ENCODE data around the gene CUTA. TPM values are rescaled to one million over a fixed set of nuclear protein-coding genes. Genes with fewer than 3 reads are reported as not detected.

The CUTA gene
- total and polyA plus RNA-seq, 2 of the 13 experiments (the other 11 are each of a cell fraction or from before 2014, with no cell fraction given): 170 to 180 TPM

GRCh38 chr6:33433544-33434191, 15.8 kb upstream of the CUTA start (continued):
- TF ChIP-seq NR0B2 (CRISPR knock-in tag; IDR thresholded peaks at IDR 0.05): no peak
- TF ChIP-seq ZNF225 (CRISPR knock-in tag; IDR thresholded peaks at IDR 0.05): no peak
- no peak for TF ChIP-seq ZEB1 (IDR thresholded peaks at IDR 0.05; ENCODE audit: insufficient replicate concordance, low read depth)
- TF ChIP-seq ZSCAN5A (CRISPR knock-in tag; IDR thresholded peaks at IDR 0.05; ENCODE audit: borderline replicate concordance): no peak
- TF ChIP-seq ZNF280D (CRISPR knock-in tag; IDR thresholded peaks at IDR 0.05): no peak
- TF ChIP-seq ZNF431 (CRISPR knock-in tag; IDR thresholded peaks at IDR 0.05; ENCODE audit: borderline replicate concordance, low read depth): no peak
- no peak for TF ChIP-seq ZNF572 (CRISPR knock-in tag; IDR thresholded peaks at IDR 0.05)
- TF ChIP-seq ZNF737 (CRISPR knock-in tag; IDR thresholded peaks at IDR 0.05; ENCODE audit: borderline replicate concordance): no peak

All from HepG2 (cell line).